Effector memory CD8-positive, alpha-beta T cell (primary cell): ENCODE results near the gene SLC6A5.

Experiments used
- ATAC-seq: fragments of 150-1000 bp; cut with Tn5 transposase; replicated peaks from 2 replicates; pipeline ENCODE4 v1.10.0; 2021; ENCODE audit warnings: mild to moderate bottlenecking, moderate library complexity
- DNase-seq, 3 experiments: peaks; one replicate each; pipeline ENCODE4 v3.0.0; 2021
- H3K27ac Mint-ChIP-seq, 2 donors: one replicate each; pipeline ENCODE4 v1.8.0; 2022; ENCODE audit warnings: mild to moderate bottlenecking in 2 of 2, mixed read lengths in 2 of 2, moderate library complexity in 2 of 2
- H3K27me3 Mint-ChIP-seq, 2 donors: one replicate each; pipeline ENCODE4 v1.8.0; 2022; ENCODE audit warnings: mixed read lengths in 2 of 2
- H3K36me3 Mint-ChIP-seq: one replicate; pipeline ENCODE4 v1.8.0; 2022; ENCODE audit warnings: mild to moderate bottlenecking, moderate library complexity, mixed read lengths; ENCODE audit not compliant: insufficient read depth
- H3K4me1 Mint-ChIP-seq, 2 donors: one replicate each; pipeline ENCODE4 v1.8.0; 2022; ENCODE audit warnings: low read depth in 2 of 2, mixed read lengths in 2 of 2
- H3K4me3 Mint-ChIP-seq, 2 donors: one replicate each; pipeline ENCODE4 v1.8.0; 2022; ENCODE audit warnings: mild to moderate bottlenecking in 2 of 2, mixed read lengths in 2 of 2, moderate library complexity in 2 of 2
- H3K9me3 Mint-ChIP-seq, 2 donors: one replicate each; pipeline ENCODE4 v1.8.0; 2022; ENCODE audit warnings: mixed read lengths in 2 of 2

SLC6A5 gene

DNA sequence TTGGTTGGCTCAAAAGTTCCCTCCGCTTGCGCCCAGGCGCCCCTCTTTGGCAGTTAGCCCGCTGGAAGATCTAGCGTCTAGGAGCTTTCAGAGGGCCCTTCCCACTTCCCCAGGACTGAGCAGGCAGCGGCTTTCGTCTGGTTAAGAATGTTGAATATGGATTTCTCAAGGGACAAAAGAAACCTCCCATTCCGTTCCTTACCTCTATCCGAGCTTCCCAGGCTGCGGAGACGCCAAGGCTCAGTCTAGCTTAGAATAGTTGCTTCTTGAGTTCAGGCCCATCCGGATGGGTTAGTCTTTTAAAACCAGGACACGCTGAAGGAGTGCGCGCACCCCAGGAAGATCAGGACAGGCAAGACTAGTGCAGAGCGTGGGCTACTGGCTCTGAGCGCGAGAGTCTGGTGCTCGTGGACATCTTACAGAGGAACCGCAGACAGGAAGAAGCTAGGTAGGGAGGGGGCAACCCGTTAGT lies 71.6 kb downstream of the SLC6A5 start:
- Mint-ChIP-seq H3K27ac (no peak overlapping the region), H3K4me1 (peaks cover 7 to 11% of the 10 kb centered on the region in 2 donors), H3K4me3 (no peak overlapping the region), H3K36me3 (no peaks in the 10 kb centered on the region), H3K9me3 (no peaks in the 10 kb centered on the region), H3K27me3 (peaks cover 53 to 90% of the 10 kb centered on the region in 2 donors)
- no peak for ATAC-seq
- no peak for DNase-seq

- DNase-seq = no peak
- Mint-ChIP-seq H3K27ac (no peak overlapping the region), H3K36me3 (no peaks in the 10 kb centered on the region), H3K27me3 (peaks cover 47 to 88% of the 10 kb centered on the region in 2 donors), H3K9me3 (no peaks in the 10 kb centered on the region), H3K4me1 (peaks cover 7 to 11% of the 10 kb centered on the region in 2 donors), H3K4me3 (no peak overlapping the region)
- ATAC-seq = no peak
Observed at GRCh38 chr11:20671856-20672546, 72.6 kb downstream of the SLC6A5 start.

DNA sequence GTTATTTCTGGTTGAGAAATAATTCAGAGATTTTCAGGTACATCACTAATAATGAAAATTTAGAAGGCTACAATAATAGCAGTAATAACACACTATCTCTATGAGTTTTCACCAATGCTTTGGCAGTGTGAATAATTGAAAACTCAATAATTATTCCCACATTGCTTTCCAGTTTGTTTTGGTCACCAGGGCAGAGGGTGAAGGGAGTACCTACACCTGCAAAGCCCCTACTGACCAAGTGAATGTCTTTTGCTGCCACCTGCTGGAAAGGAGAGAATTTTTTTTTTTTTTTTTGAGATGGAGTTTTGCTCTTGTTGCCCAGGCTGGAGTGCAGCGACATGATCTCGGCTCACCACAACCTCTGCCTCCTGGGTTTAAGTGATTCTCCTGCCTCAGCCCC lies 73.2 kb downstream of the SLC6A5 start:
- DNase-seq = no peak
- H3K36me3 Mint-ChIP-seq = no peaks in the 10 kb centered on the region
- no peak for ATAC-seq
- H3K9me3 Mint-ChIP-seq = no peaks in the 10 kb centered on the region
- H3K4me3 Mint-ChIP-seq = no peak overlapping the region
- H3K27ac Mint-ChIP-seq = no peak overlapping the region
- H3K27me3 Mint-ChIP-seq = peaks cover 41 to 82% of the 10 kb centered on the region in 2 donors
- peaks cover 7 to 11% of the 10 kb centered on the region in 2 donors for H3K4me1 Mint-ChIP-seq

DNA sequence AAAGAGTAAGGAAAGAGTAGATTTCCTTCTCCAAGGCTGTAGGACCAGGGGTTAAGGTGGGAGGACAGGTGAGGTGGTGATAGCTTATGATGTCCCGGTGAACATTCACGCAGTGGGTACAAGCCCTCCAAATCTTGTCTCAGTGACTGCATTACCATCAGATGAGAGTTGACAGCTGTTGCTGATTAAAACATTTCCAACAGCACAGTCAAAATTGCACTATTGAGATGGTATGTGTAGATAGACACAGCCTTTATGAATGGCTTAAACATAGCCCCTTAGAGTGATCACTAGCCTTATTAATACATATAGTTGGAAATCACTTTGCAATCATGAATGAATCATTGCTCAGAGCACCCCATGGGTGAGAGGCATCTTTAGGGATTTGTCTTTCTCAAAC lies 77.2 kb downstream of the SLC6A5 start:
- H3K36me3 Mint-ChIP-seq = no peaks in the 10 kb centered on the region
- H3K4me1 Mint-ChIP-seq = no peaks in the 10 kb centered on the region
- peaks cover 0 to 2% of the 10 kb centered on the region in 2 donors for H3K9me3 Mint-ChIP-seq
- peaks cover 13 to 41% of the 10 kb centered on the region in 2 donors for H3K27me3 Mint-ChIP-seq
- ATAC-seq = no peak
- no peak overlapping the region for H3K27ac Mint-ChIP-seq
- no peak for DNase-seq
- no peak overlapping the region for H3K4me3 Mint-ChIP-seq

DNA sequence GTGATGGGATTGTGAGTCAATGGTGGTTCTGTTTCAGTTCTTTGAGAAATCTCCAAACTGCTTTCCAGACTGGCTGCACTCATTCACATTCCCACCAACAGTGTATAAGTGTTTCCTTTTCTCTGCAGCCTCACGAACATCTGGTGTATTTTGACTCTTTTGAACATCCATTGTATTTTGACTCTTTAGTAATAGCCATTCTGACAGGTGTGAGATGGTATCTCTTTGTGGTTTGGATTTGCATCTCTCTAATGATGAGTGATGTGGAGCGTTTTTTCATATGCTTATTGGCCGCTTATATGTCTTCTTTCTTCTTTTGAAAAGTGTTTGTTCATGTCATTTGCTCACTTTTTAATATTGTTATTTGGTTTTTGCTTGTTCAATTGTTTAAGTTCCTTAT lies 89.4 kb downstream of the SLC6A5 start:
- no peaks in the 10 kb centered on the region for H3K9me3 Mint-ChIP-seq
- ATAC-seq (no peak), DNase-seq (no peak)
- H3K36me3 Mint-ChIP-seq = no peaks in the 10 kb centered on the region
- H3K4me3 Mint-ChIP-seq = no peak overlapping the region
- H3K27ac Mint-ChIP-seq = no peak overlapping the region
- H3K27me3 Mint-ChIP-seq = no peaks in the 10 kb centered on the region
- no peaks in the 10 kb centered on the region for H3K4me1 Mint-ChIP-seq

- H3K27me3 Mint-ChIP-seq = no peaks in the 10 kb centered on the region
- H3K4me1 Mint-ChIP-seq = no peaks in the 10 kb centered on the region
- no peak overlapping the region for H3K4me3 Mint-ChIP-seq
- no peak for ATAC-seq
- H3K36me3 Mint-ChIP-seq = no peaks in the 10 kb centered on the region
- H3K27ac Mint-ChIP-seq = no peak overlapping the region
- H3K9me3 Mint-ChIP-seq = peaks cover 3 to 7% of the 10 kb centered on the region in 2 donors
- DNase-seq = no peak
Observed at GRCh38 chr11:20707876-20708275, 108.5 kb downstream of the SLC6A5 start.
